Activated T-cell treated with anti-CD3 and anti-CD28 coated beads, Interleukin-2, amount 50 U/mL, for 72 hours (primary cell): ENCODE results near the gene MEF2A. TPM values are rescaled to one million over a fixed set of nuclear protein-coding genes. Genes with fewer than 3 reads are reported as not detected.

Source experiments
- ATAC-seq, 2 donors: fragments of 150-1000 bp; cut with Tn5 transposase; replicated peaks in 1 of 2; 2 replicates each; pipeline ENCODE4 v1.10.0; 2021; ENCODE audit warnings: moderate library complexity in 2 of 2, mild to moderate bottlenecking in 1 of 2
- DNase-seq, 2 donors: peaks; one replicate each; pipeline ENCODE4 v3.0.0; 2021 to 2022; ENCODE audit warnings: mixed read lengths in 1 of 2
- H3K27ac Mint-ChIP-seq: one replicate; pipeline ENCODE4 v1.8.0; 2022; ENCODE audit warnings: mild to moderate bottlenecking, moderate library complexity, mixed read lengths
- H3K27me3 Mint-ChIP-seq: one replicate; pipeline ENCODE4 v1.8.0; 2022; ENCODE audit warnings: low read depth, mixed read lengths
- H3K36me3 Mint-ChIP-seq, 2 donors: one replicate each; pipeline ENCODE4 v1.8.0; 2022; ENCODE audit warnings: mixed read lengths in 2 of 2, mild to moderate bottlenecking in 1 of 2; ENCODE audit not compliant: insufficient read depth in 2 of 2
- H3K4me1 Mint-ChIP-seq: one replicate; pipeline ENCODE4 v1.8.0; 2022; ENCODE audit warnings: low read depth, mixed read lengths
- H3K4me3 Mint-ChIP-seq, 2 donors: one replicate each; pipeline ENCODE4 v1.8.0; 2022; ENCODE audit warnings: mild to moderate bottlenecking in 2 of 2, mixed read lengths in 2 of 2, moderate library complexity in 2 of 2
- H3K9me3 Mint-ChIP-seq, 2 donors: one replicate each; pipeline ENCODE4 v1.8.0; 2022; ENCODE audit warnings: mixed read lengths in 2 of 2
- total RNA-seq, 2 donors: library from RNA; stranded (reverse); gene quantifications; one replicate each; pipeline ENCODE4 v1.2.3, GENCODE V29; 2022

The MEF2A gene
- total RNA-seq, 2 donors from 2014 or later, result 24.1 to 26.0 TPM

DNA sequence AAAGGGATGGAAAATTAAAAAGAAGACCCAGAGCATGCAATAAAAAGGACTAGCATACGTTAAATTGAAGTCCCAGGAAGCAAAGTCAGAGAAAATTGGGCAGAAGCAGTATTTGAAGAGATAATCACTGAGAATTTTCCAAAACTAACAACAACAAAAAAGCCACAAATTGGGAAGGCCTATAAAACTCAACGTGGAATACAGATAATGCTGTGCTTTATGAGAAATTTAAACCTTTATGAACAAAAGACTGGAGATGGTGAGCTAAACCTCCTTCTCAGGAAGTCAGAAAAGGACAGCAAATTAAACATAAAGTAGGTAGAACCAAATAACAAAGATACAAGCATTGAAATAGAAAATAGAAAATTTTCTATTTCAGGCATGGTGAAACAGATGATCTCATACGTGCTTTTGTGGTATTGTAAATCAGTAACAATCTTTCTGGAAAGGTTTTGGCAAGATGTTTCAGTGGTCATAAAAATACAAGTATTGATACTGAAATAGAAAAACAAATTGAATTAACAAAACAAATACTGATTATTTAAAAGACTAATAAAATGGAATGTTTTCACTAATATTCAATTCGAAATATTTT, 111.9 kb downstream of the MEF2A start:
- DNase-seq, result no peak
- H3K27ac Mint-ChIP-seq, result peak overlapping the region; percentile 4
- no peak overlapping the region for H3K4me3 Mint-ChIP-seq
- no peak for ATAC-seq
- no peaks in the 10 kb centered on the region for H3K27me3 Mint-ChIP-seq
- peaks cover 2 to 20% of the 10 kb centered on the region in 2 donors for H3K36me3 Mint-ChIP-seq
- H3K9me3 Mint-ChIP-seq, result no peaks in the 10 kb centered on the region
- H3K4me1 Mint-ChIP-seq, result peaks cover 8% of the 10 kb centered on the region

DNA sequence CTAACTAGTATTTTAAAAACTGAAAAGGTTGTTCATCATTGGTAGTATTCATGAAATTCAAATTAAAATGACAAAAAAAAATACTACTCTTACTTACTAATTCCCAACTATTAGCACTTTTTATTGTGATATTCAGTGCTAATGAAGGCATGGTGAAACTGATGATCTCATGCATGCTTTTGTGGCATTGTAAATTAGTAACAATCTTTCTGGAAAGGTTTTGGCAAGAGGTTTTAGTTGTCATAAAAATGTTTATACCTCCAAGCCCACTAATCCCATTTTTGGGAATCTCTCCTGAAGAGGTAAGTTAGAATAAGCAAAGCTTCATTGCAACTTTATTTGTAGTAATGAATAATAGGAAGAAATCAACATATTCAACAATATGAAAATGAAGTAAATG, 114.5 kb downstream of the MEF2A start:
- H3K36me3 Mint-ChIP-seq, result peaks cover 8 to 23% of the 10 kb centered on the region in 2 donors
- no peak overlapping the region for H3K4me3 Mint-ChIP-seq
- ATAC-seq (no peak), DNase-seq (no peak)
- H3K9me3 Mint-ChIP-seq, result peaks cover 0 to 8% of the 10 kb centered on the region in 2 donors
- H3K4me1 Mint-ChIP-seq, result peaks cover 16% of the 10 kb centered on the region
- no peaks in the 10 kb centered on the region for H3K27me3 Mint-ChIP-seq
- H3K27ac Mint-ChIP-seq, result peak overlapping the region; percentile 50

DNA sequence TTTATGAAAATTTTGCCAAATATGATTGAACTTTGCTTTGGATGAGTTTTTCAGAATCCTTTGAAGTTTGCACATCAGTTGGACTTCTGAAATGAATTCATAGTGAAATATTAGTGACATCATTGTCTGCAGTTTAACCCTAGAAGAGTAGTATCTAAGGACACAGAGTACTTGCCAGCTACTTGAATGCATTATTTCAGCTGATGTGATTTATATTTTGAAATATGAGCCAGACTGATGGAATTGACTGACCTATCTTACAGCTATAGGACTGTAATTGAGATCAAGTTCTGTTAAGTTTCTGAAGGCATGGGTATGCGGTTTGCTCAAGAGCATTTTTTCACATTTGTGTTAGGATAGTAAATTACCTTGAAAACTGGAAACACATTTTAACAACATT, 116.2 kb downstream of the MEF2A start:
- Mint-ChIP-seq H3K9me3 (peaks cover 4 to 11% of the 10 kb centered on the region in 2 donors), H3K36me3 (peaks cover 15 to 29% of the 10 kb centered on the region in 2 donors)

DNA sequence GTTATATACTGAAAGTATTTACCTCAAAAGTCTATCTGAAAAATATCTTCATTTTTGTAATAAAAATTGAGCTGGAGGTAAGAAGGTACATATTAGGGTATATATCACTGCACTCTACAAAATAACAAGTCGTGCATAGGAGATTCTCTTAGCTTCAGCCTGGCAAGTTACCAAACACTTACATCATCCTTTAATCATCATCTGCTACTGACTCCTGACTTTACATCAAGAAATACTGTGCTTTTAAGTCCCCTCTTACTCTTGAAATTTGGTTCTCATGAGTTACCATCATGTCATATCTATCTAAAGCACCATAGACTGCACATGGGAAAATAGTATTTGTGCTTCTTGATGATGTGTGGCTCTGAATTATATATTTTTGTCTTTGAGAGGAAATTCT, 116.7 kb downstream of the MEF2A start:
- peak overlapping the region in 1 of 2 donors; percentile 41 for H3K4me3 Mint-ChIP-seq
- peak overlapping the region; percentile 66 for H3K27ac Mint-ChIP-seq
- ATAC-seq (peak; percentile 50 to 68), DNase-seq (no peak)
- H3K36me3 Mint-ChIP-seq, result peaks cover 16 to 26% of the 10 kb centered on the region in 2 donors
- H3K27me3 Mint-ChIP-seq, result no peaks in the 10 kb centered on the region
- H3K4me1 Mint-ChIP-seq, result peaks cover 16% of the 10 kb centered on the region
- peaks cover 4 to 11% of the 10 kb centered on the region in 2 donors for H3K9me3 Mint-ChIP-seq

More for the DNA sequence above, 116.2 kb downstream of the MEF2A start:
- H3K4me1 Mint-ChIP-seq, result peaks cover 16% of the 10 kb centered on the region
- no peaks in the 10 kb centered on the region for H3K27me3 Mint-ChIP-seq
- ATAC-seq (no peak), DNase-seq (no peak)
- H3K4me3 Mint-ChIP-seq, result no peak overlapping the region
- peak overlapping the region; percentile 66 for H3K27ac Mint-ChIP-seq

DNA sequence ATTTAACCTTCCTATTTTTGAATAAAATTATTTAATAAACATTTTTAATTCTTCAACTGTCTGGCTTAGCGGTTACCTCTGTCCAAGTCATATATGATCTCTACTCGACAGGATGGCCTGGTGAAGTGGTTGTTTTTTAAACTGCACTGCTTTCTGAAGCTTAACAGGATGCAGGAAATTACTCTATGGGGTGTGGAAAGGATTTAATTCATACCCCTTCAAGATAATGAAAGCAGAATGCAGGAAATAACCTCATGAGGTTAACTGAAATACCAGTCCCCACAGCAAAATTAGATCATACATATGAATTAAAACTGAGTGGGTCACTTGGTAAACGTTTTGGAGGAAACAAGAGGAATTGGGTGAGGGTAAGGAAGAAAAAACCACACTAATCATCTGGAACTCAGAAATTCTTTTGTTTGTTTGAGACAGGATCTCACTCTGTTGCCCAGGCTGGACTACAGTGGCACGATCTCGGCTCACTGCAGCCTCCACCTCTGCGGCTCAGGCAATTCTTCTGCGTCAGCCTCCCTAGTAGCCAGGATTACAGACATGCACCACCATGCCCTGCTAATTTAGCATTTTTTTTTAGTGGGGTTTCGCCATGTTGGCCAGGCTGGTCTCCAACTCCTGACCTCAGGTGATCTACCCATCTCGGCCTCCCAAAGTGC, 117.4 kb downstream of the MEF2A start:
- Mint-ChIP-seq H3K4me3 (peak overlapping the region; percentile 18 to 61), H3K36me3 (peaks cover 17 to 28% of the 10 kb centered on the region in 2 donors), H3K9me3 (peaks cover 4 to 11% of the 10 kb centered on the region in 2 donors), H3K27ac (peak overlapping the region; percentile 88), H3K27me3 (no peaks in the 10 kb centered on the region), H3K4me1 (peaks cover 16% of the 10 kb centered on the region)
- ATAC-seq (peak; percentile 57 to 70), DNase-seq (no peak)

DNA sequence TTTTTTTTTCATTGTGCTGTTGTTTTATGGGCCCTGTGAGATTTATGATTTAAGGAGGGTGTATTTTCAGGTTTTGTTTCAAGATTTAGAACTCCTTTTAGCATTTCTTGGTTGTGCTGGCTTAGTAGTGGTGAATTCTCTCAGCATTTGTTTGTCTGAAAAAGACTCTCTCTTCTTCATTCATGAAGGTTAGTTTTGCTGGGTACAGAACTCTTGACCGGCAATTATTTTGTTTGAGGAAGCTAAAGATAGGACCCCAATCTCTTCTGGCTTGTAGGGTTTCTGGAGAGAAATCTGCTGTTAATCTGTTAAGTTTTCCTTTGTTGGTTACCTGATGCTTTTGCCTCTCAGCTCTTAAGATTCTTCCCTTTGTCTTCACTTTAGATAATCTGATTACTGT, 120.5 kb downstream of the MEF2A start:
- no peak overlapping the region for H3K4me3 Mint-ChIP-seq
- no peak for ATAC-seq
- peaks cover 4 to 11% of the 10 kb centered on the region in 2 donors for H3K9me3 Mint-ChIP-seq
- H3K36me3 Mint-ChIP-seq, result peaks cover 17 to 25% of the 10 kb centered on the region in 2 donors
- peak overlapping the region; percentile 41 for H3K27ac Mint-ChIP-seq
- H3K27me3 Mint-ChIP-seq, result no peaks in the 10 kb centered on the region
- no peak for DNase-seq
- H3K4me1 Mint-ChIP-seq, result peaks cover 16% of the 10 kb centered on the region

DNA sequence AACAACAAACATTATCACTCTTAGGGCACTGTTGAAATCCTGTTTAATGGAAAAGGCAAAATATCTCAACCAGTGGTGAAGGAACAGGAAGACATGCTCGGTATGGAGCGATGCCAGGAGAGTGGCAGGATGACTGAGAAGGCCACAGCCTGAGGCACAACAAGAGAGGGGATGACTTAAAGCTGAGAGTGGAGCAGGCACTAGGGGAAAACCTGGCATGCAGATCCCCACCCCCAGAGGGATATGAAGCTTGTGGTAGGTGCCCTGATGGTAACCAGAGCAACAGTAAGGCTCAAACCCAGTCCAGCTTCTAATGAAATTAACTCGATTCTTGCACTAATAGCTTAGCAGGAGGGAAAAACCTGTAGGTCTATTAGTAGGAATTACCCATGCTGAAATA, 127.0 kb downstream of the MEF2A start:
- Mint-ChIP-seq H3K27ac (no peak overlapping the region), H3K4me3 (no peak overlapping the region), H3K27me3 (no peaks in the 10 kb centered on the region), H3K36me3 (peaks cover 1 to 2% of the 10 kb centered on the region in 2 donors), H3K4me1 (no peaks in the 10 kb centered on the region), H3K9me3 (no peaks in the 10 kb centered on the region)
- DNase-seq, result no peak
- ATAC-seq, result no peak

DNA sequence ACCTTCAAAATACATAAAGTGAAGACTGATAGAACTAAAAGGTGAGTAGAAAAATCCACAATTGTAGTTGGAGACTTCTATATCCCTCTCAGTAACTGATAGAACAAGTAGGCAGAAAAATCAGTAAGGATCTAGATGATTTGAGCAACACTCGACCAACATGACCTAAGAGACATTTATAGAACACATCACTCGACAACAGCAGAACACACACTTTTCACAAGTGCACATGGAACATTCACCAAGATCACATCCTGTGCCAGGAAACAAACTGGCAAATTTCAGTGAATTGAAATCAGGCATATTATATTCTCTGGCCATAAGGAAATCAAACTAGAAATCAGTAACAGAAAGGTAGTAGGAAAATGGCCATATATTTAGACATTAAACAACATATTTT, 130.3 kb downstream of the MEF2A start:
- H3K36me3 Mint-ChIP-seq, result peaks cover 1 to 2% of the 10 kb centered on the region in 2 donors
- no peaks in the 10 kb centered on the region for H3K9me3 Mint-ChIP-seq
- H3K27me3 Mint-ChIP-seq, result no peaks in the 10 kb centered on the region
- DNase-seq (no peak), ATAC-seq (no peak)
- H3K4me1 Mint-ChIP-seq, result no peaks in the 10 kb centered on the region
- H3K4me3 Mint-ChIP-seq, result no peak overlapping the region
- no peak overlapping the region for H3K27ac Mint-ChIP-seq

DNA sequence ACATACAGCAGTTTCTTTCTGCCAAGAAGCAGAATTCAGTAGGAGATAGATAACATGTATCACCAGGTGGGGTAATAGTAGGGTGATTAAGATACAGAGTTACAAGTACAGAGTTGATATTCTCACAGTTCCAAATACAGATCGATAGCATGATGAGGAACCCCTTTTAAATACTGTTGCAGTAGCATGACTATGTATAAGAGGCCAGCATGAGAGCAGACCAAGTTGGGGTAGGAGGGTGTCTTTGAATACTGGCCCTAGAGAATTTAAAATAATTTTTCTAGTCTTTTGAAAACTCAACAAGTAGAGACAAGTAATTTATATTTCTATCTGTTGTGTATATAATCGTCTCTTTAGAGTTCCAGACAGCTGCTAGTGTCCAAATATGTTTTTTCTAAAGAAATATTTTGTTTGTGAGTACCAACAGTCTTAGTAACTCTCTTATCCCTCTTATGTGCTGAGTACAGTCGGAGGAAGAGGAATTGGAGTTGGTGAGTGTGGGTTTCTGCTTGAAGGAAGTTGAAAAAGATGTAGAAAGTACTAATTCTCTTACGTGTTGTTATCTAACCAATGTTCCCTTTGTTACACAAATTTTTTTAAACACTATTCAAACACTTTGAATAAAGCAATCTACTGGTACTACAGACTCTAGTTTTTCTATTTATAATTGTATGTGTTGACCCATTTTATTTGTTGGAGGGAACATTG, 137.3 kb downstream of the MEF2A start:
- DNase-seq, result no peak
- Mint-ChIP-seq H3K27me3 (no peaks in the 10 kb centered on the region), H3K27ac (peak overlapping the region; percentile 71), H3K4me1 (peaks cover 38% of the 10 kb centered on the region), H3K4me3 (peak overlapping the region in 1 of 2 donors; percentile 65), H3K36me3 (no peaks in the 10 kb centered on the region), H3K9me3 (no peaks in the 10 kb centered on the region)
- ATAC-seq, result no peak

DNA sequence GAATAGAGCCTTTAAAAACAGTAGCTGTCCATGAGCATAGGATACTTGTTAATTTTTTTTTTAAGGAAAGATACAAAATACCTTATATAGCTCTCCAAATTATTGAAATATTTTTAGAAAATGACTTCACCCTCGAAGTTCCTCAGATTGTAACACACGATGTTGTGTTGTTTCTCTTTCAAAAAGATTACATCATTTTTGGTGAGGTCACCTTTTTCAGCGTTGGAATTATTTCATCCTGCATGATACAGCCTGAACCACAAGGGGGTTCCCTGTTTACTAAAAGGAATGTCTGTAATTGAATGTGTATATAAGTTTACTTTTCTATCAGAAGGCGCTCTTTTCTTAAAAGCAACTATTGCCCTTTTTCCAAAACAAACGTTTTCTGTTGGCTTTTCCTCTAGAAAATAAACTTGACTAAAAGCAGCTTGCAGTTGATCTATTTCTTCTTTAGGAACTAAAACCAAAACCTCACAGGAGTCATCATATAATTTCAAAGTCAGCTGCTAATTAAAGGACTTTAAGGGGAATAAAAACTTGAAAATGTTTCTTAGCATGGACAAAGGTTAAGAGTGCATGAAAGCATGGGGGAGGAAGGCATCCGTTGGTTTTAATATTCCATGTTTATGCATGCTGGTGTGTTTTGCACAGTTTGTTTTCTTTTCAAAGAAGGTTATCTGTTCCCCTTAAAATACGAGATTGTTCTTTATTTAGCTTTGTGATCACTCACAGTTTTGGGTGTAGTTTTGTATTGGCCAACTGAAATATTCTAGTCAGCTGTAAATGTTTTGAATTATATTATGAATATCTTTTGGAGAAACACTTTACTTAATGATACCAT, 138.0 kb downstream of the MEF2A start:
- ATAC-seq (peak; percentile 16 to 37), DNase-seq (no peak)
- H3K4me1 Mint-ChIP-seq, result peaks cover 46% of the 10 kb centered on the region
- H3K36me3 Mint-ChIP-seq, result no peaks in the 10 kb centered on the region
- no peaks in the 10 kb centered on the region for H3K27me3 Mint-ChIP-seq
- H3K9me3 Mint-ChIP-seq, result no peaks in the 10 kb centered on the region
- peak overlapping the region; percentile 10 to 65 for H3K4me3 Mint-ChIP-seq
- peak overlapping the region; percentile 71 for H3K27ac Mint-ChIP-seq

DNA sequence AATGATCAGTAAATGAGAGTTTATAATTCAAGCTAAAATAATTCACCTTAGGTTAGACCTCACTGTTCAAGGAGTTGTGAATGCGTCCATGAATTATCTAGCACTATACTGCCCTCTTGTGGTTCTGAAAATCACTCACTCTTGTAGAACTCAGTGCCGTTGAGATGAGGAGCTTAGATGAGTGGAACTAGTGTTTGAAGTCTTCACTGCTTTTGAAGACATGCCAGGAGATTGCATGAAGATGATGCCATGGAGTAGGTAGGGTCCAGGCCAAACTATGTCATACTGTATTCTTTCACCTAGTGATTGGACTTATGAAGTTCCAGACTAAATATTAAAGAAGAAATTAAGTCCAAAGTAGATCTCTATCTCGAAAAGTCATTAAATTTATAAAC, 138.7 kb downstream of the MEF2A start:
- Mint-ChIP-seq H3K27ac (peak overlapping the region; percentile 2), H3K4me1 (peaks cover 52% of the 10 kb centered on the region), H3K27me3 (no peaks in the 10 kb centered on the region), H3K9me3 (no peaks in the 10 kb centered on the region), H3K4me3 (no peak overlapping the region), H3K36me3 (no peaks in the 10 kb centered on the region)
- peak; percentile 31 to 52 for DNase-seq
- peak; percentile 50 to 62 for ATAC-seq

DNA sequence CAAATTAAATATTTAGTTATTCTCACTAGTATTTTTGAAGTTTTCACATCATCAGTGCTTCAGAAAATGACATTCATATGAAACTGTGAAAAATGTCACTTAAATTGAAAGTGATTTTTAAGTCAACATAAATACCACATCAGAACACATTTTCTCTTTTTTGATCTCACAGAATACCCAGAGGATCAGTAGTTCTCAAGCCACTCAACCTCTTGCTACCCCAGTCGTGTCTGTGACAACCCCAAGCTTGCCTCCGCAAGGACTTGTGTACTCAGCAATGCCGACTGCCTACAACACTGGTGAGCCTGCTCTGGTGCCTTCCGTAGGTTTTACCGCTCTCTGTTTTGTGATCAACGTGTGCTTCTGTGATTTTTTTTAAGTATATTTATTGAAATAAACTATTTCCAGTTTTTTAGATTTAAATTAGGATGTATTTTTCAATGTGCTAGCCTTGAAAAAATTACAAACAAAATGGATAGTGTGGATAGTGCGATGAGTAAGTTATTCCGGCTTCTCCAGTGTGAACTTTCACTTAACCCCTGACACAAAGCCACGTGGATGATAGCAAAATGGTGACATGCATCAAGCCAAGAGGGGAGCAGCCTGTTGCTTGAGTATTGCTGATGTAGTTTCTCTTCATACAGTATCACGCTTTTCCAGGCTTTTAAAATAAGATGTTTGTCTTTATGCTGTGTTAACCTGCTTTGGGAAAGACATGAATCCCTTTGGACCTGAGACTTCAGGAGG, 140.9 kb downstream of the MEF2A start:
- Mint-ChIP-seq H3K27me3 (no peaks in the 10 kb centered on the region), H3K4me3 (peak overlapping the region; percentile 75 to 89), H3K4me1 (peaks cover 52% of the 10 kb centered on the region), H3K27ac (peak overlapping the region; percentile 82), H3K36me3 (peaks cover 0 to 3% of the 10 kb centered on the region in 2 donors), H3K9me3 (no peaks in the 10 kb centered on the region)
- DNase-seq (peak; percentile 49 to 73), ATAC-seq (peak; percentile 77 to 83)
